GM13976 (cell line): Measurements from ENCODE around the gene SNX24.

Experiments
- DNase-seq: peaks from one replicate; pipeline ENCODE4 v3.0.0; 2012; ENCODE audit warnings: low spot score
- CTCF ChIP-seq: IDR thresholded peaks from 2 replicates; pipeline ENCODE4 v1.5.1; 2012; ENCODE audit warnings: borderline replicate concordance, mild to moderate bottlenecking; ENCODE audit not compliant: insufficient read depth; ENCODE audit errors: extremely low read depth, missing control alignments, control extremely low read depth
- in situ Hi-C: fragments of 300-500 bp; cut with MboI; formaldehyde crosslinking; loops from one replicate; pipeline ENCODE4 v1.12.0; 2022; ENCODE audit warnings: low sequenced_read_pairs, mixed read lengths, inconsistent platforms; ENCODE audit not compliant: unreplicated experiment

The SNX24 gene

GRCh38 chr5:123000731-123001130, 155.3 kb downstream of the SNX24 start:
- DNase-seq: no peak
- in situ Hi-C loops: loop anchor here (5.0 to 10.0 kb wide), 2 partner anchors 103 to 496 kb away; no protein-coding TSS in a partner anchor
- no peak for TF ChIP-seq CTCF

DNA sequence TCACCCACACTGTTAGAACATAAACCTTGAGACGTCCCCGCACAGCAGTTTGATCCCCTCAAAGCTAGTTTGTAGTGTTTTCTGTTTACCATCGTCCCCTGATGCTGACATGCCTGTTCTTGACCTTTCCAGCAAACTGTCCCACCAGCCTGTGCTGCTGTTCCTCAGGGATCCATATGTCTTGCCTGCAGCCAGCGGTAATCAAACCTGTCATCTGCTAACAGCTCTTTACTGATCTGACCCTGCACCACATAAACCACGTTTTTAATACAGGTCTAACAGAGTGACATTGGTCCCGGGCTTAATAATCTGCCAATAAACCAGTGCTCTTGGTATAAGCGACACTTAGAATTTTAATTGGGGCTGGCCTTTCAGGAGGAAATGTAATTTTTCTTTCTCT, 156.4 kb downstream of the SNX24 start:
- TF ChIP-seq CTCF: no peak
- in situ Hi-C loops: loop anchor here (5.0 to 10.0 kb wide), 2 partner anchors 105 to 497 kb away; no protein-coding TSS in a partner anchor
- no peak for DNase-seq

DNA sequence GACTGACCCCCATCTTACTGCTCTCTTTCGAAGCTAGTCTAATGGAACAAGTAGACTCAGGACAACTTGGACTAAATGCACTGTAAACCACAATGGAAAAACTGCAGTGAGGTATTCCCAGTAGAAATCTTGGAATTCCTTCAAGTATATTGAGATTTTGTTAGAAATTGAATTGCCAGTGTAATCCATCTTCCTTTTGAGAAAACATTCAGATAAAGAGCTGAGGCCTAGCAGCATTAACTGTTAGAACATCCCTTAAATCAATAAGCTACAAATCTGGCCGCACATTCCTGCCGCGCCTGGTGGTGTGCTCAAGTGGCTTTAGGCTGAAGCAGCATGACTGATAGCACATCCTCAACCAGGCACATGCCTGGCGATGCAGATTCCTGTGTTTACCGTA, 161.8 kb downstream of the SNX24 start:
- in situ Hi-C loops: loop anchor here (10.0 kb wide), 1 partner anchor 502 kb away; no protein-coding TSS in a partner anchor
- no peak for TF ChIP-seq CTCF

DNA sequence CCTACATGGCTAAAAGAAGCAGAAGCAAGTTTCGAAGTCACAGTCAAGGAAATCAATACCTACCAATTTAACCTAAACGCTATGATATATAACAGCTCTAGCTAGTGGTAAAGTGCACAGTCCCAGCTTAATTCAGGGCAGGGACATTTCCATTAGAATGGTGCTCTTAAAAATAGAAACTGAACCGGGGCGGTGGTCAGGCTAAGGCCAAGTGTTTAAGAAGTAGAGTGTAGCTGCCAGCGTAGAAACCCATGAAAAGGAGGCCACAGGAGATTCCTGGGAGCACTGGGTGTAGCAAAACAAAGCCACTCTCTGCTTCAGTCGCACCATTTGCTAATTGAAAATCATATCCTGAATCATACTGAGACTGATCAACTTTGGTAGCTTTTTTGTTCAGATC, 162.3 kb downstream of the SNX24 start:
- TF ChIP-seq CTCF: no peak
- no peak for DNase-seq
- in situ Hi-C loops: loop anchor here (10.0 kb wide), 1 partner anchor 503 kb away; no protein-coding TSS in a partner anchor

More for the DNA sequence above, 161.8 kb downstream of the SNX24 start:
- no peak for DNase-seq

DNA sequence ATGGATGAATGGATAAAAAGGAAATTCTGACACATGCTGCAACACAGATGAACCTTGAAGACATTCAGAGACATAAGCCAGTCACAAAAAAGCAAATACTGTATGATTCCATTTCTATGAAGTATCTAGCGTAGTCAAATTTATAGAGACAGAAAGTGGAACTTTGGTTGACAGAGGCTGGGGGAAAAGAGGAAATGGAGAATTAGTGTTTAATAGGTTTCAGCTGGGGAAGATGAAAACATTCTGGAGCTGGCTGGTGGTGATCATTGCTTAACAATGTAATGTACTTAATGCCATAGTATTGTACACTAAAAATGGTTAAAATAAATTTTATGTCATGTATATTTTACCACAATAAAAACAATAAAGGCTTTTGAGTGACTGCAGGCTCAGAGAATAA, 166.9 kb downstream of the SNX24 start:
- no peak for TF ChIP-seq CTCF
- DNase-seq: no peak
- in situ Hi-C loops: no loop called here

GRCh38 chr5:123014689-123015088, 169.3 kb downstream of the SNX24 start:
- TF ChIP-seq CTCF: no peak
- no peak for DNase-seq
- in situ Hi-C loops: no loop called here
